Activated CD8-positive, alpha-beta memory T cell treated with anti-CD3 and anti-CD28 coated beads, Interleukin-2, amount 50 U/mL, for 24 hours (primary cell): Measurements from ENCODE around the gene MYOM1.
"Not testable (repeated sequence)": the region's sequence is repeated elsewhere in the genome, so short reads cannot be mapped to it uniquely, and the experiment has no call there.

Experiments used
- DNase-seq: peaks from one replicate; pipeline ENCODE4 v3.0.0-alpha.2; 2020; ENCODE audit errors: extremely low read depth

Gene MYOM1

DNA sequence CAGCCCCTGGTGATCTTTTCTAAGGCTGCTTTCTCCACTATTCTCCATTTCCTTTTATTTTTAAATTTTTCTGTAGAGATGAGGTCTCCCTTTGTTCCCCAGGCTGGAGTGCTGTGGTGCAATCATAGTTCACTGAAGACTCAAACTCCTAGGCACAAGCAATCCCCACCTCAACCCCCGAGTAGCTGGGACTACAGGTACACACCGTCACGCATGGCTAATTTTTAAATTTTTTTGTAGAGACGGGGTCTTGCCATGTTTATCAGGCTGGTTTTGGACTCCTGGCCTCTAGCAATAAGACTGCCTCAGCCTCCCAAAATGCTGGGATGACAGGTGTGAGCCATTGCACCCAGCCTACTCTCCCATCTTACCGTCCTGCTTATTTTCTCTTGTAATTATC, 184.1 kb downstream of the MYOM1 start:
- DNase-seq = no peak

GRCh38 chr18:3032721-3033120, 187.0 kb downstream of the MYOM1 start:
- DNase-seq = no peak

GRCh38 chr18:3029215-3029952, 190.4 kb downstream of the MYOM1 start:
- no peak for DNase-seq

DNA sequence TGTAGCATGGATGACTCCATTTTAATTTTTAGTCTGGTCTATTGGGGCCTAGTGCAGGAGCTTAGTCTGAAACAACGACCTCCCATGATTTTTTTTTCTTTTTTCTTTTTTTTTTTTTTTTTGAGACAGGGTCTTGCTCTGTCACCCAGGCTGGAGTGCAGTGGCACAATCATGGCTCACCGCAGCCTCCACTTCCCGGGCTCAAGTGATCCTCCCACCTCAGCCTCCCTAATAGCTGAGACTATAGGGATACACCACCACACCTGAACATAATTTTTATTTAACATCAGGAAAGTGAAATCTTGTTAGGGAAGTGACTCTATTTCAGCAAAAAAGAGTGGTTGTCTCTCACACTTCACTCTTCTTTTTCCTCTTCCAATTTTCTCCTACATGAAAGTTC, 191.7 kb downstream of the MYOM1 start:
- DNase-seq = not testable (repeated sequence)

- no peak for DNase-seq
Measured at GRCh38 chr18:3027370-3027891, 192.3 kb downstream of the MYOM1 start.

DNA sequence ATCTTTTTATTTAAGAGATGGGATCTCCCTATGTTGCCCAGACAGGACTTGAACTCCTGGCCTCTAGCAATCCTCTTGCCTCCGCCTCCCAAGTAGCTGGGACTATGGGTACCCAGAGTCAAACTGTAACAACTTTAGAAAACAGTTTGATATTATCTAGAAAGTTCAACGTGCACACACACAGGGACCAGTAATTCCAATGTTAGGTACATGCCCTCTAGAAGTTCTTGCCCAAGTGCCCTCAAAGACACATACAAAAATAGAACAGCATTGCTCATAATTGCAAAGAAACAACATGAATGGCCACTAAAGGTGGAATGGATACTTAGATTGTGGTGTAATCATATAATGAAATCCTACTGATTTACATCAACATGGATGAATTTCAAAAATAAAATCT, 194.2 kb downstream of the MYOM1 start:
- DNase-seq = no peak

DNA sequence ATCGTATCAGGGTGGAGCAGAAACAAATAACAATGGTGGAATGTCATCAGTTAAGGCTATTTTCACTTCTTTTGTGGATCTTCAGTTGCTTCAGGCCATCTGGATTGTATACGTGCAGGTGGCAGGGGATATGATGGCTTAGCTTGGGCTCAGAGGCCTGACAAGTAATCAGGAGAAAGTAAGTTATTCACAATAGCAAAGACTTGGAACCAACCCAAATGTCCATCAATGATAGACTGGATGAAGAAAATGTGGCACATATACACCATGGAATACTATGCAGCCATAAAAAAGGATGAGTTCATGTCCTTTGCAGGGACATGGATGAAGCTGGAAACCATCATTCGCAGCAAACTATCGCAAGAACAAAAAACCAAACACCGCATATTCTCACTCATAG, 196.2 kb downstream of the MYOM1 start:
- not testable (repeated sequence) for DNase-seq
